GM12878 (cell line): ENCODE results near the gene C14orf119. TPM values are rescaled to one million over a fixed set of nuclear protein-coding genes. Genes with fewer than 3 reads are reported as not detected.
A peak's percentile ranks its signal among the peaks of the same experiment; 100 is the strongest.

Experiments used
- CBX3 ChIP-seq: fragments of 200-600 bp; sonication (generic); IDR thresholded peaks from 2 replicates; pipeline ENCODE4 v1.6.1; 2016; ENCODE audit warnings: low read depth, borderline replicate concordance
- FOS ChIP-seq: IDR thresholded peaks from 3 replicates; pipeline ENCODE4 v1.6.1; 2011; ENCODE audit warnings: borderline replicate concordance; ENCODE audit not compliant: insufficient read length; ENCODE audit errors: extremely low read depth
- HDAC2 ChIP-seq: fragments of 200-600 bp; sonication (generic); IDR thresholded peaks from 2 replicates; pipeline ENCODE4 v1.6.1; 2017
- IKZF1 ChIP-seq: fragments of 450-650 bp; conservative IDR thresholded peaks from 2 replicates; pipeline ENCODE4 v1.6.1; 2017; ENCODE audit warnings: antibody characterized with exemption, mild to moderate bottlenecking
- KDM1A ChIP-seq: fragments of 200-600 bp; sonication (generic); IDR thresholded peaks from 2 replicates; pipeline ENCODE4 v1.6.1; 2016; ENCODE audit warnings: borderline replicate concordance
- NFIC ChIP-seq: IDR thresholded peaks from 2 replicates; pipeline ENCODE4 v1.6.1; 2012; ENCODE audit warnings: low read depth, mild to moderate bottlenecking, inconsistent platforms, low read length, moderate library complexity
- NFXL1 ChIP-seq: fragments of 450-650 bp; IDR thresholded peaks from 2 replicates; pipeline ENCODE4 v1.6.1; 2017; ENCODE audit warnings: antibody characterized with exemption, mild to moderate bottlenecking, borderline replicate concordance
- NR2F1 ChIP-seq: fragments of 450-650 bp; conservative IDR thresholded peaks from 2 replicates; pipeline ENCODE4 v1.6.1; 2017; ENCODE audit warnings: mild to moderate bottlenecking
- RB1 ChIP-seq: fragments of 450-650 bp; formaldehyde crosslinking; IDR thresholded peaks from 2 replicates; pipeline ENCODE4 v1.6.1; 2017; ENCODE audit warnings: mild to moderate bottlenecking, borderline replicate concordance
- RBBP5 ChIP-seq: fragments of 200-600 bp; sonication (generic); conservative IDR thresholded peaks from 2 replicates; pipeline ENCODE4 v1.6.1; 2016
- RELB ChIP-seq: fragments of 450-650 bp; IDR thresholded peaks from 2 replicates; pipeline ENCODE4 v1.6.1; 2017; ENCODE audit warnings: low read depth, mild to moderate bottlenecking, moderate library complexity
- SKIL ChIP-seq: fragments of 450-650 bp; IDR thresholded peaks from 2 replicates; pipeline ENCODE4 v1.6.1; 2017; ENCODE audit warnings: mild to moderate bottlenecking, low read depth, inconsistent platforms; ENCODE audit not compliant: poor library complexity, severe bottlenecking
- ZBTB40 ChIP-seq: fragments of 450-650 bp; IDR thresholded peaks from 2 replicates; pipeline ENCODE4 v1.6.1; 2016; ENCODE audit warnings: mild to moderate bottlenecking, moderate library complexity, borderline replicate concordance
- ZNF217 ChIP-seq: fragments of 450-650 bp; IDR thresholded peaks from 2 replicates; pipeline ENCODE4 v1.6.1; 2017; ENCODE audit warnings: antibody characterized with exemption, mild to moderate bottlenecking
- polyA plus RNA-seq, 11 experiments: library from polyadenylated mRNA; depleted of rRNA in 4 of 11; unstranded in 6 of 11; stranded (reverse) in 5 of 11; fragments of >200 nt; fragmentation: Nextera tagmentation in 4 of 11; fragmentation: Illumina TruSeq in 1 of 11; extraction: Ambion mirVana in 4 of 11; extraction: Trizol in 1 of 11; gene quantifications; 1 replicate in 1 of 11; 2 replicates in 10 of 11; pipeline versions ENCODE4 v1.2.1 to v1.2.3, GENCODE V29; 2011 to 2016; ENCODE audit warnings: inconsistent platforms in 2 of 11, missing spikeins in 2 of 11, low read depth in 1 of 11
- total RNA-seq, 4 experiments: library from RNA; depleted of rRNA in 3 of 4; stranded (reverse); fragments of >200 nt in 3 of 4; fragmentation: Illumina TruSeq in 1 of 4; extraction: Trizol in 1 of 4; gene quantifications; 2 replicates each; pipeline versions ENCODE4 v1.2.1 to v1.2.3, GENCODE V29; 2013 to 2021
- TF ChIP-seq, protein P1 (sequence below), 3 experiments: IDR thresholded peaks in 2 of 3; conservative IDR thresholded peaks in 1 of 3; 2 replicates each; pipeline ENCODE4 v1.5.1; 2011; ENCODE audit warnings: low read depth in 3 of 3, low read length in 3 of 3, mild to moderate bottlenecking in 3 of 3, control low read depth in 2 of 3, moderate library complexity in 2 of 3, inconsistent platforms in 1 of 3, mixed read lengths in 1 of 3; ENCODE audit not compliant: control insufficient read depth in 2 of 3, insufficient read depth in 1 of 3; ENCODE audit errors: extremely low read depth in 1 of 3
- TF ChIP-seq, protein P2 (sequence below): fragments of 450-650 bp; formaldehyde crosslinking; IDR thresholded peaks from 2 replicates; pipeline ENCODE4 v1.4.0; 2022; ENCODE audit warnings: mild to moderate bottlenecking, moderate library complexity

The C14orf119 gene
- total and polyA plus RNA-seq, 10 of the 15 experiments (the other 5 are each of a cell fraction or from before 2014, with no cell fraction given) = 32.3 to 228 (median 57.6) TPM

GRCh38 chr14:23056145-23056955 lies 39.0 kb upstream of the C14orf119 start (continued):
- TF ChIP-seq, protein P1, sequence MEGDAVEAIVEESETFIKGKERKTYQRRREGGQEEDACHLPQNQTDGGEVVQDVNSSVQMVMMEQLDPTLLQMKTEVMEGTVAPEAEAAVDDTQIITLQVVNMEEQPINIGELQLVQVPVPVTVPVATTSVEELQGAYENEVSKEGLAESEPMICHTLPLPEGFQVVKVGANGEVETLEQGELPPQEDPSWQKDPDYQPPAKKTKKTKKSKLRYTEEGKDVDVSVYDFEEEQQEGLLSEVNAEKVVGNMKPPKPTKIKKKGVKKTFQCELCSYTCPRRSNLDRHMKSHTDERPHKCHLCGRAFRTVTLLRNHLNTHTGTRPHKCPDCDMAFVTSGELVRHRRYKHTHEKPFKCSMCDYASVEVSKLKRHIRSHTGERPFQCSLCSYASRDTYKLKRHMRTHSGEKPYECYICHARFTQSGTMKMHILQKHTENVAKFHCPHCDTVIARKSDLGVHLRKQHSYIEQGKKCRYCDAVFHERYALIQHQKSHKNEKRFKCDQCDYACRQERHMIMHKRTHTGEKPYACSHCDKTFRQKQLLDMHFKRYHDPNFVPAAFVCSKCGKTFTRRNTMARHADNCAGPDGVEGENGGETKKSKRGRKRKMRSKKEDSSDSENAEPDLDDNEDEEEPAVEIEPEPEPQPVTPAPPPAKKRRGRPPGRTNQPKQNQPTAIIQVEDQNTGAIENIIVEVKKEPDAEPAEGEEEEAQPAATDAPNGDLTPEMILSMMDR (IDR thresholded peaks at IDR 0.05 in 2 of 3, conservative IDR thresholded peaks at IDR 0.05 in 1 of 3; ENCODE audit: control insufficient read depth in 2 of 3, extremely low read depth in 1 of 3, insufficient read depth in 1 of 3, low read depth in 3 of 3, low read length in 3 of 3) = peak; percentile 57 to 83 (median 69)
- TF ChIP-seq NR2F1 = peak; percentile 72
- no peak for TF ChIP-seq NFIC
- TF ChIP-seq ZBTB40 = no peak
- TF ChIP-seq RELB = peak; percentile 71
- no peak for TF ChIP-seq HDAC2
- TF ChIP-seq CBX3 = no peak
- TF ChIP-seq, protein P2, sequence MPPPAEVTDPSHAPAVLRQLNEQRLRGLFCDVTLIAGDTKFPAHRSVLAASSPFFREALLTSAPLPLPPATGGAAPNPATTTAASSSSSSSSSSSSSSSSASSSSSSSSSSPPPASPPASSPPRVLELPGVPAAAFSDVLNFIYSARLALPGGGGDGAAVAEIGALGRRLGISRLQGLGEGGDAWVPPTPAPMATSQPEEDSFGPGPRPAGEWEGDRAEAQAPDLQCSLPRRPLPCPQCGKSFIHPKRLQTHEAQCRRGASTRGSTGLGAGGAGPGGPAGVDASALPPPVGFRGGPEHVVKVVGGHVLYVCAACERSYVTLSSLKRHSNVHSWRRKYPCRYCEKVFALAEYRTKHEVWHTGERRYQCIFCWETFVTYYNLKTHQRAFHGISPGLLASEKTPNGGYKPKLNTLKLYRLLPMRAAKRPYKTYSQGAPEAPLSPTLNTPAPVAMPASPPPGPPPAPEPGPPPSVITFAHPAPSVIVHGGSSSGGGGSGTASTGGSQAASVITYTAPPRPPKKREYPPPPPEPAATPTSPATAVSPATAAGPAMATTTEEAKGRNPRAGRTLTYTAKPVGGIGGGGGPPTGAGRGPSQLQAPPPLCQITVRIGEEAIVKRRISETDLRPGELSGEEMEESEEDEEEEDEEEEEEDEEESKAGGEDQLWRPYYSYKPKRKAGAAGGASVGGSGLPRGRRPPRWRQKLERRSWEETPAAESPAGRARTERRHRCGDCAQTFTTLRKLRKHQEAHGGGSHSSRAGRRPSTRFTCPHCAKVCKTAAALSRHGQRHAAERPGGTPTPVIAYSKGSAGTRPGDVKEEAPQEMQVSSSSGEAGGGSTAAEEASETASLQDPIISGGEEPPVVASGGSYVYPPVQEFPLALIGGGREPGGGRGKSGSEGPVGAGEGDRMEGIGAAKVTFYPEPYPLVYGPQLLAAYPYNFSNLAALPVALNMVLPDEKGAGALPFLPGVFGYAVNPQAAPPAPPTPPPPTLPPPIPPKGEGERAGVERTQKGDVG (CRISPR knock-in tag) = no peak
- TF ChIP-seq KDM1A = no peak
- TF ChIP-seq IKZF1 = 0 out of 2 replicates have a peak, but pooled peaks have one; percentile 30
- no peak for TF ChIP-seq NFXL1
- no peak for TF ChIP-seq FOS
- no peak for TF ChIP-seq RBBP5
- no peak for TF ChIP-seq RB1
- peak; percentile 28 for TF ChIP-seq SKIL
- no peak for TF ChIP-seq ZNF217
